Naive B cell (primary cell): ENCODE measurements around the gene CREBL2. TPM values are rescaled to one million over a fixed set of nuclear protein-coding genes. Genes with fewer than 3 reads are reported as not detected.
"Not testable (repeated sequence)": the region's sequence is repeated elsewhere in the genome, so short reads cannot be mapped to it uniquely, and the experiment has no call there.

ENCODE experiments used
- ATAC-seq, 2 donors: fragments of 150-1000 bp; cut with Tn5 transposase; 2 replicates each; pipeline ENCODE4 v1.10.0; 2021; ENCODE audit warnings: low read depth in 2 of 2, mild to moderate bottlenecking in 2 of 2, moderate library complexity in 2 of 2
- DNase-seq: peaks from one replicate; pipeline ENCODE4 v3.0.0; 2022
- H3K27ac Mint-ChIP-seq, 6 donors: one replicate each; pipeline ENCODE4 v1.8.0; 2020 to 2022; ENCODE audit warnings: mild to moderate bottlenecking in 6 of 6, mixed read lengths in 6 of 6, moderate library complexity in 5 of 6, inconsistent platforms in 2 of 6
- H3K27me3 Mint-ChIP-seq, 3 donors: one replicate each; pipeline ENCODE4 v1.8.0; 2021 to 2022; ENCODE audit warnings: mixed read lengths in 3 of 3, mild to moderate bottlenecking in 1 of 3
- H3K36me3 Mint-ChIP-seq, 2 donors: one replicate each; pipeline ENCODE4 v1.8.0; 2020 to 2022; ENCODE audit warnings: mixed read lengths in 2 of 2, inconsistent platforms in 1 of 2, mild to moderate bottlenecking in 1 of 2
- H3K4me1 Mint-ChIP-seq, 3 donors: one replicate each; pipeline ENCODE4 v1.8.0; 2020 to 2022; ENCODE audit warnings: mixed read lengths in 3 of 3, inconsistent platforms in 1 of 3, mild to moderate bottlenecking in 1 of 3, moderate library complexity in 1 of 3
- H3K4me3 Mint-ChIP-seq, 8 donors: one replicate each; pipeline ENCODE4 v1.8.0; 2020 to 2022; ENCODE audit warnings: mild to moderate bottlenecking in 8 of 8, mixed read lengths in 8 of 8, moderate library complexity in 8 of 8, inconsistent platforms in 2 of 8
- H3K9me3 Mint-ChIP-seq, 7 donors: one replicate each; pipeline ENCODE4 v1.8.0; 2020 to 2022; ENCODE audit warnings: mixed read lengths in 7 of 7, mild to moderate bottlenecking in 5 of 7, inconsistent platforms in 2 of 7, moderate library complexity in 1 of 7
- polyA plus RNA-seq, 6 donors: library from polyadenylated mRNA; unstranded; fragments of 300-500 nt; fragmentation: Illumina TruSeq; gene quantifications; one replicate each; pipeline ENCODE4 v1.2.3, GENCODE V29; 2021; ENCODE audit warnings: low read depth in 6 of 6

CREBL2 gene
- polyA plus RNA-seq, 6 donors from 2014 or later, result 21.9 to 29.3 (median 25.6) TPM

GRCh38 chr12:12651752-12652151 lies 40.1 kb downstream of the CREBL2 start:
- Mint-ChIP-seq H3K27ac (no peak overlapping the region), H3K27me3 (peaks cover 0 to 4% (median 0%) of the 10 kb centered on the region in 3 donors), H3K9me3 (peaks cover 10 to 41% (median 30%) of the 10 kb centered on the region in 7 donors), H3K4me3 (no peak overlapping the region), H3K36me3 (peaks cover 6 to 15% of the 10 kb centered on the region in 2 donors), H3K4me1 (peaks cover 7% of the 10 kb centered on the region in 3 donors)
- ATAC-seq (no peak), DNase-seq (no peak)

DNA sequence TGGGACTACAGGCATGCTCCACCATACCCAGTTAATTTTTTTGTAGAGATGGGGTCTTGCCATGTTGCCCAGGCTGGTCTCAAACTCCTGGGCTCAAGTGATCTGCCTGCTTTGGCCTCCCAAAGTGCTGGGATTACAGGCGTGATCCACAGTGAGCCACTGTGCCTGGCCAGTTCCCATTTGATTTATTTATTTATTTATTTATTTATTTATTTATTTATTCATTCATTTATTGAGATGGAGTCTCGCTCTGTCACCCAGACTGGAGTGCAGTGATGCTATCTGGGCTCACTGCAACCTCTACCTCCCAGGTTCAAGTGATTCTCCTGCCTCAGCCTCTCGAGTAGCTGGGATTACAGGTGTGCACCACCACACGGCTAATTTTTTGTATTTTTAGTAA lies 41.0 kb downstream of the CREBL2 start:
- not testable (repeated sequence) for H3K27ac Mint-ChIP-seq, H3K4me3 Mint-ChIP-seq, ATAC-seq, DNase-seq, H3K27me3 Mint-ChIP-seq, H3K4me1 Mint-ChIP-seq
- Mint-ChIP-seq H3K9me3 (peaks cover 10 to 32% (median 23%) of the 10 kb centered on the region in 7 donors), H3K36me3 (peaks cover 4 to 15% of the 10 kb centered on the region in 2 donors)

DNA sequence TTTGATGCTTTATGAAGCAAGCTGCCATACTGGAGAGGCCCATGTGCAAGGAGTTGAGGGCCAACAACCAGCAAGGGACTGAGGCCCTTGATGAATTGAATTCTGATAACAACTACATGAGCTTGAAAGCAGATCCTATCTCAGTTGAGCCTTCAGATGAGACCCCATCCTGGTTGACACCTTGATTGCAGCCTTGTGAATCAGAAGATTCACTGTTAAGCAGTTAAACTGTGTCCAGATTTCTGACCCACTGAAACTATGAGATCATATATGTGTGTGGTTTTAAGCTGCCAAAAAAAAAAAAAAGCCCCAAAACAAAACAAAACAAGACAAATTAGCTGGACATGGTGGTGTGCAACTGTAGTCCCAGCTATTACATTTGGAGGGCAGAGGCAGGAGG lies 42.2 kb downstream of the CREBL2 start:
- H3K9me3 Mint-ChIP-seq, result peaks cover 4 to 20% (median 11%) of the 10 kb centered on the region in 7 donors
- H3K4me1 Mint-ChIP-seq, result peaks cover 7% of the 10 kb centered on the region in 3 donors
- no peak overlapping the region for H3K4me3 Mint-ChIP-seq
- peaks cover 0 to 4% (median 0%) of the 10 kb centered on the region in 3 donors for H3K27me3 Mint-ChIP-seq
- H3K27ac Mint-ChIP-seq, result no peak overlapping the region
- ATAC-seq, result no peak
- peaks cover 4 to 7% of the 10 kb centered on the region in 2 donors for H3K36me3 Mint-ChIP-seq
- DNase-seq, result no peak

- peak overlapping the region in 1 of 6 donors; percentile 10 for H3K27ac Mint-ChIP-seq
- peaks cover 0 to 4% (median 0%) of the 10 kb centered on the region in 3 donors for H3K27me3 Mint-ChIP-seq
- no peak for ATAC-seq
These were observed 43.2 kb downstream of the CREBL2 start for GRCh38 chr12:12654691-12655460.

GRCh38 chr12:12660201-12660600 lies 48.5 kb downstream of the CREBL2 start:
- Mint-ChIP-seq H3K4me1 (peaks cover 7% of the 10 kb centered on the region in 3 donors), H3K36me3 (no peaks in the 10 kb centered on the region), H3K9me3 (no peaks in the 10 kb centered on the region), H3K4me3 (no peak overlapping the region), H3K27ac (no peak overlapping the region), H3K27me3 (peaks cover 0 to 4% (median 2%) of the 10 kb centered on the region in 3 donors)
- DNase-seq (no peak), ATAC-seq (no peak)

More at GRCh38 chr12:12654691-12655460, 43.2 kb downstream of the CREBL2 start:
- Mint-ChIP-seq H3K4me3 (no peak overlapping the region), H3K4me1 (peaks cover 7% of the 10 kb centered on the region in 3 donors), H3K36me3 (no peaks in the 10 kb centered on the region), H3K9me3 (peaks cover 0 to 11% (median 3%) of the 10 kb centered on the region in 7 donors)
- DNase-seq, result no peak

DNA sequence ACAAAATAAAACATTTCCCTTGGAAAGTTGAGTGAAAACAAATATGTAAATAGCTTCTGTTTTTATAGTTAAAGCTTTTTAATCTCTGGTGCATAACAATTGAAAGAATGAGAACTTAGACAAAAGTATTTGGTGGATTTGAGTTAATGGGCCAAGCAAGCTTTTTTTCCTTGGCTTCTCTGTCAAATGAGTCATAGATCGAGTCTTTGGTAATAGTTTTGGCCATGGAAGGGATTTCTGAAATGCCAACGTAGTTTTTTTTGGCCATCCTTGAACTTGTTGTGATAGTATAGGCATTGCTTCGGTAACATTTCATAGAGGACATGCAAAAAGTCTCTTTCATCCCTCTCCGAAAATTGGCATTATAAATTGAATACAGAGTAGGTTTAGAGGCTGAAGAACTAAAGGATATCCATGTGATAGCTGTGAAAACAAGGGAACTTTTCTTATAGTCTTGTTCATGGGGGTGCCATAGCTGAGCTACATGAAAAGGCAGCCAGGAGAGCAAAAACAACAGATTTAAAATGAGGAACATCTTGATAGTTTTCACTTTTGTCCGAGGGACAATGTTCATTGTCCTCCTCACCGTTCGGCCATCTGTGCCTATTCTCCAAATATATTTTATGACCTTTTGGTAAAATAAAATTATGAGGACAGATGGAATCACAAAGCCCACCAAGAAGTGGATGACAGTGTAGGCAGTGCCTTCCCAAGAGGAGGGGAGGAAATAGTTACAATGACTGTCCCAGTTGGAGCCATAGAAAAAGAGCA lies 49.6 kb downstream of the CREBL2 start:
- Mint-ChIP-seq H3K27ac (no peak overlapping the region), H3K4me3 (no peak overlapping the region)

DNA sequence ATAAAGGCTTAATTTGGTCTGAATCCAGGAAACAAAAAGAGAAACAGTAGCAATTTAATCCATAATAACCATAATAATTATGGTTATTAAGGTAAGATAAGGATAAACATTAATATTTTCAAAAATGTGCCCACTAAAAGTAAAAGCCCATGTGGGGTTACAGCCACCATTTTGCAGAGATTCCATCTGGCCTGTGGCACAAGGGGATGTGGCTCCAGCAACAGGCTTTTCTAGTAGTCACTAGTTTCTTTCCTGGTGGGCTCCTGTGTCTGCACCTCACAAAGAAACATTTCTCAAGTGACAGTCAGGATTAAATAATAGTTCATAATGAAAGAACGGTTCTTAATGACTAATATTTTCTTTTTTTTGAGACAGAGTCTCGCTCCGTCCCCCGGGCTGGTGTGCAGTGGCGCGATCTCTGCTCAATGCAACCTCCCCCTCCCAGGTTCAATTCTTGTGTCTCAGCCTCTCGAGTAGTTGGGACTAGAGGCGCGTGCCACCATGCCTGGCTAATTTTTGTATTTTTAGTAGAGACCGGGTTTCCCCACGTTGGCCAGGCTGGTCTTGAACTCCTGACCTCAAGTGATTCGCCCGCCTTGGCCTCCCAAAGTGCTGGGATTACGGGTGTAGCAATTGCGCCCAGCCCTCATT lies 52.1 kb downstream of the CREBL2 start:
- ATAC-seq (no peak), DNase-seq (no peak)
- H3K4me3 Mint-ChIP-seq, result no peak overlapping the region
- H3K27ac Mint-ChIP-seq, result no peak overlapping the region
- peaks cover 0 to 4% (median 0%) of the 10 kb centered on the region in 3 donors for H3K27me3 Mint-ChIP-seq
- H3K4me1 Mint-ChIP-seq, result no peaks in the 10 kb centered on the region
- no peaks in the 10 kb centered on the region for H3K9me3 Mint-ChIP-seq
- H3K36me3 Mint-ChIP-seq, result no peaks in the 10 kb centered on the region

More for the DNA sequence above, 49.6 kb downstream of the CREBL2 start:
- ATAC-seq (no peak), DNase-seq (no peak)
- no peaks in the 10 kb centered on the region for H3K4me1 Mint-ChIP-seq
- no peaks in the 10 kb centered on the region for H3K36me3 Mint-ChIP-seq
- H3K27me3 Mint-ChIP-seq, result peaks cover 0 to 4% (median 0%) of the 10 kb centered on the region in 3 donors
- no peaks in the 10 kb centered on the region for H3K9me3 Mint-ChIP-seq

DNA sequence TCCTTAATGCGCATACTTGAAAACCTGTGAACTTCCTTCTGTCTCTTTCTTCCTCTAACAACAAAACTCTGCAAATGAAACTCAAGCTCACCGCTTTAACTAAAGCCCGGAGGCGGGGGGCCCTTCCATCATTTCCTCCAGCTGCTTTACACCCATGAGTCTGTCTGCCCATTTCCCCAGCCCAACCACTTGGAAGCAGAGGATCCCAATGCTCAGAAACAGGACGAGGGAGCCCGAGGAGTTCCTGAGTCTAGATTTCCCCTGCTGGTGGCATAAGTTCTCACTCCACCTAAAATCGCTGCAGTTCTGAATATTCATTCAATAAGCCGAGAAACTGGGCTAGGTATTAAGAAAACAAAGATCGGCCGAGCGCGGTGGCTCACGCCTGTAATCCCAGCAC lies 53.5 kb downstream of the CREBL2 start:
- DNase-seq, result no peak
- no peak overlapping the region for H3K4me3 Mint-ChIP-seq
- peaks cover 0 to 4% (median 0%) of the 10 kb centered on the region in 3 donors for H3K27me3 Mint-ChIP-seq
- no peaks in the 10 kb centered on the region for H3K9me3 Mint-ChIP-seq
- H3K27ac Mint-ChIP-seq, result peak overlapping the region in 2 of 6 donors; percentile 47 to 64
- H3K4me1 Mint-ChIP-seq, result no peaks in the 10 kb centered on the region
- no peak for ATAC-seq
- H3K36me3 Mint-ChIP-seq, result no peaks in the 10 kb centered on the region

DNA sequence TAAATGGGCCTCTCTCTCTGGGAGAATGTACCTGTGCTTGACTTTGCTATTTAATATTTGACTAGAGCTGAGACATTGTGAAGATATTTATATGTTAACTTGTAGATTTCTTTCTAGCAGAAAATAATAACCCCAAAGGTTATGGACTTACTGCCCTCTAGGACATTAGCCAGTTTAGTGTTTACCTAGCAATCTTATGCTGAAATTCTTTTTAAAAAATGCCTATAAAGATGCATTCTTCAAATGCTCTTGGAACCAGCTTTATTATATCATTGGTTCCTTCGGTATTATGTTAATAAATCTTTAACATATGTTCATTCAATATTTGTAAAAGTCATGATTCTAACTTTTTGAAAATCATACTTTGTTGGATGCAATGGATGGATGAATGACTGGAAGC lies 56.3 kb downstream of the CREBL2 start:
- Mint-ChIP-seq H3K4me1 (no peaks in the 10 kb centered on the region), H3K9me3 (no peaks in the 10 kb centered on the region), H3K4me3 (no peak overlapping the region), H3K27ac (no peak overlapping the region), H3K27me3 (peaks cover 0 to 4% (median 0%) of the 10 kb centered on the region in 3 donors), H3K36me3 (no peaks in the 10 kb centered on the region)
- DNase-seq (no peak), ATAC-seq (no peak)

DNA sequence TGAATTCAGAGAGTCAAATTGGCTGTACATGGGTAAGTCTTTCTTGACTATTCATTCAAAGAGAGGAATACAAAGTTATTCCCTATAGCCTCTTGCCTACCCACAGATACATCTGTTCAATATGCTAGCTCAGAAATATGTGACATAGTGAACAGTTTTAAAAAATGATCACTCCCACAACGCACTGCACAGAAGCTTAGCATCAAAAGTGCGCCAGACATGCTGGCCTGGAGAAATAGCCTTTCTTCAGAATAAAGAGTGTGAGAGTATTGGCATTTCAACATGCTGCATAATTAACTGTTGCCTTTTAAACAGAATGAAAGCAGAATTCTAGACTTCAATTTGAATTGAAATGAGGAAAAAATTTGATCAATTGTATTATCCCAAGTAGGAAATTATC lies 57.3 kb downstream of the CREBL2 start:
- H3K27me3 Mint-ChIP-seq, result peaks cover 0 to 4% (median 0%) of the 10 kb centered on the region in 3 donors
- no peaks in the 10 kb centered on the region for H3K9me3 Mint-ChIP-seq
- no peak overlapping the region for H3K27ac Mint-ChIP-seq
- no peaks in the 10 kb centered on the region for H3K36me3 Mint-ChIP-seq
- no peak for ATAC-seq
- H3K4me3 Mint-ChIP-seq, result no peak overlapping the region
- no peak for DNase-seq
- no peaks in the 10 kb centered on the region for H3K4me1 Mint-ChIP-seq

- no peaks in the 10 kb centered on the region for H3K27me3 Mint-ChIP-seq
- no peaks in the 10 kb centered on the region for H3K4me1 Mint-ChIP-seq
- no peak for DNase-seq
- no peaks in the 10 kb centered on the region for H3K9me3 Mint-ChIP-seq
- no peak overlapping the region for H3K27ac Mint-ChIP-seq
- no peaks in the 10 kb centered on the region for H3K36me3 Mint-ChIP-seq
- ATAC-seq, result no peak
- H3K4me3 Mint-ChIP-seq, result no peak overlapping the region
These were observed 60.4 kb downstream of the CREBL2 start for GRCh38 chr12:12671850-12672660.

GRCh38 chr12:12673296-12673695 lies 61.6 kb downstream of the CREBL2 start:
- DNase-seq, result no peak
- Mint-ChIP-seq H3K4me3 (no peak overlapping the region), H3K27ac (peak overlapping the region in 1 of 6 donors; percentile 21), H3K36me3 (no peaks in the 10 kb centered on the region), H3K27me3 (no peaks in the 10 kb centered on the region), H3K9me3 (no peaks in the 10 kb centered on the region), H3K4me1 (no peaks in the 10 kb centered on the region)
- no peak for ATAC-seq

DNA sequence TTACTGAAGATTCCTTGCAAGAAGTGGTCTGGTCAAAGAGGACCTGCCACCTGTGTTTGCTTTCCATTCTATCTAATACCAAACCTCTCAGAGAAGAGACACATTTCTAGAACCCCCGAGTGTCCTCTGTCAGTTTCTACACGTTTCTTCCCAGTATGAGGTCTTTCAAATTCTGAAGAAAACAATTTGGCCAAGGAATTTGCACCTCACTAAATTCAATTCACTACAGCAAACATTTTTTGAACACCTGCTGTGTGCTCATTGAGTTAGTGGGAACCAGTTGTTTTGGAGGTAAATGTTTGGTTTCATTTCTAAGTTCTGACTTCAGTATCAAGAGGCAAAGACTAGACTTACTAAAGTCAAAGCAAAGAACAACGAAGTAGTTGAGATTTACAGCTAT lies 64.9 kb downstream of the CREBL2 start:
- H3K9me3 Mint-ChIP-seq, result no peaks in the 10 kb centered on the region
- no peaks in the 10 kb centered on the region for H3K36me3 Mint-ChIP-seq
- no peaks in the 10 kb centered on the region for H3K4me1 Mint-ChIP-seq
- DNase-seq, result no peak
- ATAC-seq, result no peak
- H3K27me3 Mint-ChIP-seq, result no peaks in the 10 kb centered on the region
- no peak overlapping the region for H3K4me3 Mint-ChIP-seq
- H3K27ac Mint-ChIP-seq, result no peak overlapping the region
